ENCODE data around the gene CEP97.
"Not testable (repeated sequence)": the region's sequence is repeated elsewhere in the genome, so short reads cannot be mapped to it uniquely, and the experiment has no call there.

- not testable (repeated sequence) for TF ChIP-seq CTCF, POLR2A (IDR thresholded peaks at IDR 0.05)
These were observed 19.8 kb upstream of the CEP97 start for GRCh38 chr3:101704639-101705038.

Measured in right lobe of liver (tissue), 4 donors.